NT2/D1 (cell line): Measurements from ENCODE around the gene CLEC2L.

Experiments used
- DNase-seq: peaks from one replicate; pipeline ENCODE4 v3.0.0-alpha.2; 2011; ENCODE audit warnings: low read depth, low spot score
- H3K27me3 ChIP-seq: 2 replicates; pipeline ENCODE4 v1.6.0; 2011; ENCODE audit warnings: mild to moderate bottlenecking; ENCODE audit not compliant: insufficient read length, insufficient read depth
- H3K36me3 ChIP-seq: 2 replicates; pipeline ENCODE4 v1.6.1; 2011; ENCODE audit warnings: mild to moderate bottlenecking, low read length, mixed read lengths; ENCODE audit not compliant: insufficient read depth, insufficient read length
- H3K4me1 ChIP-seq: 2 replicates; pipeline ENCODE4 v1.5.1; 2011; ENCODE audit not compliant: insufficient read depth, insufficient read length
- H3K4me3 ChIP-seq: 2 replicates; pipeline ENCODE4 v1.5.1; 2011; ENCODE audit warnings: low read depth; ENCODE audit not compliant: insufficient read length
- H3K9ac ChIP-seq: 2 replicates; pipeline ENCODE4 v1.6.0; 2011; ENCODE audit warnings: low read depth; ENCODE audit not compliant: insufficient read length
- H3K9me3 ChIP-seq: 2 replicates; pipeline ENCODE4 v1.5.1; 2011; ENCODE audit warnings: mild to moderate bottlenecking, low read length; ENCODE audit not compliant: insufficient read depth
- SUZ12 ChIP-seq: IDR thresholded peaks from 2 replicates; pipeline ENCODE4 v1.6.1; 2011; ENCODE audit not compliant: insufficient read length, insufficient read depth; ENCODE audit errors: extremely low read depth
- YY1 ChIP-seq: IDR thresholded peaks from 2 replicates; pipeline ENCODE4 v1.6.1; 2011; ENCODE audit not compliant: insufficient read length, insufficient read depth
- ZNF274 ChIP-seq: IDR thresholded peaks from 2 replicates; pipeline ENCODE4 v1.6.1; 2011; ENCODE audit warnings: mild to moderate bottlenecking, low read depth, low read length

Gene CLEC2L

DNA sequence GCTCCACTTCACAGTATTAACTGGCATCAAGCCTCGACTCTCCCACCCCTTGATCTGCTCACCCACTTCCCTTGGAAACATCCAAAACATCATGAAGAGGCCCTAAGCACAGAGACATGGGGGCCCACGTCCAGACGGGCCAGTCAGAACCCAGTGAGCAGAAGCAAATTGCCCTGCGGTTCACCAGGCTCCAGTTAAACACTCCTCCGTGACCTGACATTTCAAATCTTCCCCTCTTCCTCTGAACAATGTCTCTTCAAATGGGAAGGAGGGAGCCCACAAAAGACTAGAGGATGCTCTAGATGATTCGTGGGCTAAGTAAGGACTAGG lies 44.8 kb downstream of the CLEC2L start:
- H3K9ac ChIP-seq: no peak overlapping the region
- H3K4me3 ChIP-seq: no peak overlapping the region
- TF ChIP-seq ZNF274 (no peak), YY1 (no peak), SUZ12 (no peak)
- H3K9me3 ChIP-seq: no peaks in the 10 kb centered on the region
- H3K36me3 ChIP-seq: no peaks in the 10 kb centered on the region
- DNase-seq: no peak
- no peaks in the 10 kb centered on the region for H3K27me3 ChIP-seq
- peaks cover 2% of the 10 kb centered on the region for H3K4me1 ChIP-seq

DNA sequence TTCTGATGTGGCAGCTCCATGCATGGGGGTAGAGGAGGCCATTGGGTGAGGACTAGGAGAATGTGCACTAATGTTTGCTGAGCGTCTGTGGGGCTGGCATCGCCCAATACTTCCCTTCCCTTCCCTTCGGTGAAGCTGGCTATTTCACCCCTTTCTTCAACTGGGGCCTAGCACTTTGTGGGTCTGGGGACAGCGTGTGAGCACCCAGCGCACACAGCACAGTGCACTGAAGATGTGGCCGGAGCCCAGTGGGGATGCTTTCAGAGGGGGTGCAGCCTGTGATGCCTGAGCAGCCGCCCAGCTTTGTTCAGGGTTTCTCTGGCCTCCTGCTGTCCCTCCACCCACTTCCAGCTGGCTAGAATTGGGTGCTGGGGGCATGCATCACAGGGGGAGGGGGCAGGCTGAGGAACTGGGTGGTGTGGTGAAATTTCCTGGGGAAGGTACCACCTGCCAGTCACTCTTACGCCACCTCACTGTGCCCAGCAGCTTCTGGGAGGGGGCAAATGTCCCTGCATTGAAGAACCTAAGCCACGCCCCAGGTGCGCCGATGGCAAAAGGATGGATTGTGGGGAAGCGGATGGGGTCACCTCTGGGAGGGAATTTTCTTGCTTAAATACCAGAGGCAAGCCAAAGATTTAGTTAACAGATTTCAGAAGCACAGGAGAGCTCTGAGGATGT lies 45.5 kb downstream of the CLEC2L start:
- DNase-seq: no peak
- Histone ChIP-seq H3K9me3 (no peaks in the 10 kb centered on the region), H3K4me1 (peaks cover 2% of the 10 kb centered on the region), H3K36me3 (no peaks in the 10 kb centered on the region), H3K4me3 (no peak overlapping the region), H3K27me3 (no peaks in the 10 kb centered on the region), H3K9ac (no peak overlapping the region)
- no peak for TF ChIP-seq YY1
- TF ChIP-seq ZNF274: no peak
- TF ChIP-seq SUZ12: no peak

GRCh38 chr7:139570119-139570518 lies 46.6 kb downstream of the CLEC2L start:
- H3K27me3 ChIP-seq: no peaks in the 10 kb centered on the region
- H3K9me3 ChIP-seq: no peaks in the 10 kb centered on the region
- H3K9ac ChIP-seq: no peak overlapping the region
- peaks cover 2% of the 10 kb centered on the region for H3K4me1 ChIP-seq
- DNase-seq: no peak
- H3K36me3 ChIP-seq: no peaks in the 10 kb centered on the region
- TF ChIP-seq ZNF274 (no peak), SUZ12 (no peak), YY1 (no peak)
- no peak overlapping the region for H3K4me3 ChIP-seq

DNA sequence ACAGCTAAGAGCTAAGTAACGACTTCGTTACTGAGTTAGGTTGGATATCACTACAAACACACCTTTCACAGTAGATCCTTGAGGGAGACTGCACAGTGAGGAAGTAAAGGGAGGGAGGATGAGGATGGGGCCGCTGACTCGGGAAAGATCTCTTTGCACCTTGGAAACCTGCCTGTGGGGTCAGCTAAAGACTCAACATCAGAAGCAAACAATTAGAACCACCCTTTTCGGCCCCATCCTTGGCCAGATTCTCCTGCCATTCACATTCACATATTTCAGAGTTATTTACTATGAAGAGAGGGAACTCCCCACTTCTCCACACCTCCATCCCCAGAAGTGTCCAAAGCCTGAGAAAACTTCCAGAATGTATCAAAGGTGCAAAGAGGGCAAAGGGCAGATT lies 47.1 kb downstream of the CLEC2L start:
- Histone ChIP-seq H3K4me1 (peaks cover 2% of the 10 kb centered on the region), H3K9ac (no peak overlapping the region), H3K9me3 (no peaks in the 10 kb centered on the region), H3K4me3 (no peak overlapping the region), H3K36me3 (no peaks in the 10 kb centered on the region), H3K27me3 (no peaks in the 10 kb centered on the region)
- TF ChIP-seq SUZ12 (no peak), ZNF274 (no peak), YY1 (no peak)
- no peak for DNase-seq

DNA sequence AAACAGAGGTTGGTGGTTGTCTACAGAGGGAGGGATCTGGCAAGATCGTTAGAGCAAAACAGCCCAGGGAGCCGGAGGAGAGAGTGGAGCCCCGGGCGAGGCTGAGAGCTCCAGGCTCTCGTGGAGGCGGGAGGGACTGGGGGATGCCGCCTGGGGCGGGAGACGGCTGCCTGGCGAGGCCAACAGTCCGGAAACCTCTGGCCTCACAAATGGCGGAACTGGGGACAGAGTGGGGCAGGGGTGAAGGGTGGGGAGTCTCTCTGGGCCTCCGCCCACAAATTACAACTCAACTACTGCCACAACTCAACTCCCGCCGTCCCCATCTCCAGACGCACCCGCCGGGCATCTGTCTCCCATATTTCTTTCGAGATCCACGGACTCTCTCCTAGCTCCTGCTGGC lies 47.7 kb downstream of the CLEC2L start:
- H3K27me3 ChIP-seq: no peaks in the 10 kb centered on the region
- no peaks in the 10 kb centered on the region for H3K36me3 ChIP-seq
- peaks cover 2% of the 10 kb centered on the region for H3K4me1 ChIP-seq
- H3K4me3 ChIP-seq: no peak overlapping the region
- H3K9me3 ChIP-seq: no peaks in the 10 kb centered on the region
- no peak overlapping the region for H3K9ac ChIP-seq
- no peak for TF ChIP-seq SUZ12
- TF ChIP-seq YY1: no peak
- TF ChIP-seq ZNF274: no peak
- DNase-seq: no peak

- H3K36me3 ChIP-seq: no peaks in the 10 kb centered on the region
- H3K9me3 ChIP-seq: no peaks in the 10 kb centered on the region
- H3K4me1 ChIP-seq: peaks cover 2% of the 10 kb centered on the region
- no peak for DNase-seq
- no peak overlapping the region for H3K4me3 ChIP-seq
- TF ChIP-seq SUZ12 (no peak), YY1 (no peak), ZNF274 (no peak)
- no peak overlapping the region for H3K9ac ChIP-seq
- H3K27me3 ChIP-seq: no peaks in the 10 kb centered on the region
These were observed 48.2 kb downstream of the CLEC2L start for GRCh38 chr7:139571651-139572050.

- no peak for TF ChIP-seq SUZ12
- no peak for TF ChIP-seq YY1
- TF ChIP-seq ZNF274: no peak
- Histone ChIP-seq H3K27me3 (no peaks in the 10 kb centered on the region), H3K4me3 (no peak overlapping the region), H3K4me1 (peaks cover 2% of the 10 kb centered on the region), H3K9ac (no peak overlapping the region), H3K36me3 (no peaks in the 10 kb centered on the region), H3K9me3 (no peaks in the 10 kb centered on the region)
- DNase-seq: no peak
These were observed 48.6 kb downstream of the CLEC2L start for GRCh38 chr7:139572071-139572470.
